Subcutaneous abdominal adipose tissue (tissue), 5 donors: Measurements from ENCODE around the gene TBC1D1.
A peak's percentile ranks its signal among the peaks of the same experiment; 100 is the strongest.

Source experiments
- H3K27ac ChIP-seq: one replicate; pipeline ENCODE4 v1.7.0; 2013; ENCODE audit warnings: low read depth, mild to moderate bottlenecking, inconsistent platforms, low read length, moderate library complexity
- H3K27me3 ChIP-seq, 5 donors: one replicate each; pipeline ENCODE4 v1.7.0; 2013; ENCODE audit warnings: low read length in 5 of 5, inconsistent platforms in 1 of 5; ENCODE audit not compliant: control insufficient read depth in 5 of 5, insufficient read depth in 4 of 5
- H3K36me3 ChIP-seq, 5 donors: one replicate each; pipeline ENCODE4 v1.7.0; 2013; ENCODE audit warnings: low read length in 5 of 5; ENCODE audit not compliant: control insufficient read depth in 5 of 5, insufficient read depth in 5 of 5
- H3K4me1 ChIP-seq, 5 donors: one replicate each; pipeline ENCODE4 v1.7.0; 2013; ENCODE audit warnings: low read length in 5 of 5, mild to moderate bottlenecking in 3 of 5, moderate library complexity in 1 of 5; ENCODE audit not compliant: control insufficient read depth in 5 of 5, insufficient read depth in 5 of 5
- H3K4me3 ChIP-seq, 5 donors: one replicate each; pipeline ENCODE4 v1.7.0; 2013; ENCODE audit warnings: low read length in 5 of 5, low read depth in 1 of 5
- H3K9ac ChIP-seq, 5 donors: one replicate each; pipeline ENCODE4 v1.7.0; 2013; ENCODE audit warnings: low read length in 5 of 5, mild to moderate bottlenecking in 4 of 5, moderate library complexity in 3 of 5
- H3K9me3 ChIP-seq, 5 donors: one replicate each; pipeline ENCODE4 v1.7.0; 2013; ENCODE audit warnings: low read length in 5 of 5; ENCODE audit not compliant: control insufficient read depth in 5 of 5
- donor health status: healthy.
- donor health status: healthy.
- donor health status: healthy.
- donor health status: healthy.
- donor health status: healthy.

Gene TBC1D1

GRCh38 chr4:37884855-37885487 is 5.9 kb upstream of the TBC1D1 start:
- H3K4me1 ChIP-seq: peaks cover 0 to 6% (median 3%) of the 10 kb centered on the region in 5 donors
- no peaks in the 10 kb centered on the region for H3K9me3 ChIP-seq
- no peaks in the 10 kb centered on the region for H3K36me3 ChIP-seq
- no peak overlapping the region for H3K9ac ChIP-seq
- H3K27me3 ChIP-seq: peaks cover 2 to 8% (median 6%) of the 10 kb centered on the region in 5 donors
- H3K27ac ChIP-seq: no peak overlapping the region
- no peak overlapping the region for H3K4me3 ChIP-seq

GRCh38 chr4:37885496-37885895 is 5.4 kb upstream of the TBC1D1 start:
- no peak overlapping the region for H3K27ac ChIP-seq
- H3K9me3 ChIP-seq: no peaks in the 10 kb centered on the region
- peaks cover 2 to 11% (median 9%) of the 10 kb centered on the region in 5 donors for H3K27me3 ChIP-seq
- peaks cover 0 to 11% (median 9%) of the 10 kb centered on the region in 5 donors for H3K4me1 ChIP-seq
- H3K36me3 ChIP-seq: no peaks in the 10 kb centered on the region
- H3K9ac ChIP-seq: no peak overlapping the region
- H3K4me3 ChIP-seq: no peak overlapping the region

- peaks cover 7 to 18% (median 10%) of the 10 kb centered on the region in 5 donors for H3K27me3 ChIP-seq
- H3K9me3 ChIP-seq: no peaks in the 10 kb centered on the region
- no peak overlapping the region for H3K27ac ChIP-seq
- H3K4me3 ChIP-seq: peak overlapping the region; percentile 8 to 80 (median 75)
- H3K4me1 ChIP-seq: peaks cover 0 to 31% (median 19%) of the 10 kb centered on the region in 5 donors
- H3K9ac ChIP-seq: peak overlapping the region in 2 of 5 donors; percentile 4 to 53
- H3K36me3 ChIP-seq: no peaks in the 10 kb centered on the region
Observed at GRCh38 chr4:37889849-37890800, 759 bp upstream of the TBC1D1 start.

GRCh38 chr4:37891260-37892159 is 626 bp downstream of the TBC1D1 start:
- peaks cover 6 to 18% (median 10%) of the 10 kb centered on the region in 5 donors for H3K27me3 ChIP-seq
- peak overlapping the region; percentile 66 to 80 (median 77) for H3K4me3 ChIP-seq
- H3K4me1 ChIP-seq: peaks cover 0 to 31% (median 19%) of the 10 kb centered on the region in 5 donors
- peak overlapping the region; percentile 7 for H3K27ac ChIP-seq
- peak overlapping the region in 2 of 5 donors; percentile 8 to 47 for H3K9ac ChIP-seq
- no peaks in the 10 kb centered on the region for H3K36me3 ChIP-seq
- H3K9me3 ChIP-seq: no peaks in the 10 kb centered on the region

- Histone ChIP-seq H3K9me3 (no peaks in the 10 kb centered on the region), H3K27me3 (peaks cover 6 to 18% (median 10%) of the 10 kb centered on the region in 5 donors), H3K27ac (no peak overlapping the region), H3K36me3 (no peaks in the 10 kb centered on the region), H3K9ac (no peak overlapping the region), H3K4me1 (peaks cover 0 to 31% (median 19%) of the 10 kb centered on the region in 5 donors), H3K4me3 (peak overlapping the region in 1 of 5 donors; percentile 14)
Observed at GRCh38 chr4:37892641-37893040, 1.8 kb downstream of the TBC1D1 start.

- Histone ChIP-seq H3K4me3 (no peak overlapping the region), H3K27ac (no peak overlapping the region), H3K4me1 (peaks cover 0 to 31% (median 19%) of the 10 kb centered on the region in 5 donors)
Observed at GRCh38 chr4:37893164-37893563, 2.3 kb downstream of the TBC1D1 start.

GRCh38 chr4:37895271-37895670 is 4.4 kb downstream of the TBC1D1 start:
- H3K4me3 ChIP-seq: no peak overlapping the region
- H3K27ac ChIP-seq: no peak overlapping the region
- H3K9me3 ChIP-seq: no peaks in the 10 kb centered on the region
- no peaks in the 10 kb centered on the region for H3K36me3 ChIP-seq
- H3K9ac ChIP-seq: no peak overlapping the region
- H3K27me3 ChIP-seq: peaks cover 0 to 11% (median 6%) of the 10 kb centered on the region in 5 donors
- peaks cover 0 to 23% (median 13%) of the 10 kb centered on the region in 5 donors for H3K4me1 ChIP-seq

More at GRCh38 chr4:37893164-37893563, 2.3 kb downstream of the TBC1D1 start:
- H3K9ac ChIP-seq: no peak overlapping the region
- H3K36me3 ChIP-seq: no peaks in the 10 kb centered on the region
- peaks cover 6 to 18% (median 10%) of the 10 kb centered on the region in 5 donors for H3K27me3 ChIP-seq
- no peaks in the 10 kb centered on the region for H3K9me3 ChIP-seq

- Histone ChIP-seq H3K36me3 (no peaks in the 10 kb centered on the region), H3K4me3 (no peak overlapping the region), H3K27ac (no peak overlapping the region), H3K4me1 (peaks cover 0 to 13% (median 5%) of the 10 kb centered on the region in 5 donors), H3K9ac (no peak overlapping the region), H3K9me3 (no peaks in the 10 kb centered on the region), H3K27me3 (peaks cover 0 to 9% (median 3%) of the 10 kb centered on the region in 5 donors)
Observed at GRCh38 chr4:37896206-37896860, 5.4 kb downstream of the TBC1D1 start.

GRCh38 chr4:37902212-37902611 is 11.3 kb downstream of the TBC1D1 start:
- Histone ChIP-seq H3K27ac (no peak overlapping the region), H3K4me1 (peaks cover 0 to 3% (median 0%) of the 10 kb centered on the region in 5 donors), H3K4me3 (no peak overlapping the region), H3K9me3 (no peaks in the 10 kb centered on the region), H3K9ac (no peak overlapping the region), H3K36me3 (no peaks in the 10 kb centered on the region), H3K27me3 (peaks cover 0 to 4% (median 0%) of the 10 kb centered on the region in 5 donors)
